ENCODE measurements around the gene PTPRM. TPM values are rescaled to one million over a fixed set of nuclear protein-coding genes. Genes with fewer than 3 reads are reported as not detected.

Gene PTPRM
- total and polyA plus RNA-seq, 2 of the 4 experiments (the other 2 are of a cell fraction) = 28.3 to 51.2 TPM

- no TSS peak for BruUV-seq (replicated peaks)
- no peak overlapping the region for H4K8ac ChIP-seq (ENCODE audit: low read depth in 2 of 2, low read length in 2 of 2)
- dilution Hi-C loops (cut with HindIII; ENCODE audit: low sequenced_read_pairs, unreplicated experiment) (no loop called here), intact Hi-C loops (cut with micrococcal nuclease) (no loop called here), in situ Hi-C loops (cut with MboI; ENCODE audit: low sequenced_read_pairs) (no loop called here)
- H3K27ac ChIP-seq (ENCODE audit: insufficient read depth, low read length) = no peak overlapping the region
- H2BK15ac ChIP-seq (ENCODE audit: low read depth, low read length) = no peak overlapping the region
- POLR2A ChIA-PET (ENCODE audit: unreplicated experiment) = no interaction called here
- no peak overlapping the region for H3K18ac ChIP-seq (ENCODE audit: low read depth, low read length)
- H3K56ac ChIP-seq (ENCODE audit: extremely low read depth, insufficient read depth, low read length) = no peak overlapping the region
- TF ChIP-seq POLR2A (IDR thresholded peaks at IDR 0.05; ENCODE audit: low read depth, low read length) (no peak), MAZ (IDR thresholded peaks at IDR 0.05; ENCODE audit: borderline replicate concordance, low read depth, low read length) (no peak), BHLHE40 (IDR thresholded peaks at IDR 0.05; ENCODE audit: low read depth, low read length) (no peak)
- peaks cover 2% of the 10 kb centered on the region; the same call in 1 of the 2 replicates for H3K27me3 ChIP-seq (ENCODE audit: control insufficient read depth, insufficient read depth, low read length)
- no peak overlapping the region for H4K5ac ChIP-seq (ENCODE audit: low read depth, low read length)
- no peaks in the 10 kb centered on the region for H3K4me1 ChIP-seq (ENCODE audit: control insufficient read depth, insufficient read depth, low read length)
- no peak overlapping the region for H2BK20ac ChIP-seq (ENCODE audit: low read depth, low read length)
- no peak overlapping the region for H2AK9ac ChIP-seq (replicated peaks; ENCODE audit: low read depth, low read length, poor library complexity)
- CTCF ChIA-PET = no interaction called here
- peaks cover 6% of the 10 kb centered on the region for H3K9me3 ChIP-seq (ENCODE audit: control insufficient read depth, insufficient read depth, low read length)
- H2AFZ ChIP-seq (replicated peaks; ENCODE audit: low read length, poor library complexity) = no peak overlapping the region
- no peak overlapping the region for H4K91ac ChIP-seq (ENCODE audit: insufficient read depth, low read depth, low read length)
- no peak for DNase-seq
- H2BK120ac ChIP-seq (ENCODE audit: low read depth, low read length) = no peak overlapping the region
- no peak overlapping the region for H2BK5ac ChIP-seq (ENCODE audit: low read depth, low read length, poor library complexity, severe bottlenecking)
- no peak for ATAC-seq (ENCODE audit: low read depth)
- H3K4me3 ChIP-seq (ENCODE audit: insufficient read depth, low read depth, low read length) = no peak overlapping the region
- 0 out of 2 replicates have a peak, but pooled peaks cover 2% of the 10 kb centered on the region for H3K9me1 ChIP-seq (ENCODE audit: insufficient read depth, low read length)
- no peak overlapping the region for H3K14ac ChIP-seq (replicated peaks; ENCODE audit: low read depth, low read length)
- no peaks in the 10 kb centered on the region for H4K20me1 ChIP-seq (ENCODE audit: insufficient read depth, low read length)
- H3K23ac ChIP-seq (ENCODE audit: low read depth, low read length) = no peak overlapping the region
- H3K36me3 ChIP-seq (ENCODE audit: control insufficient read depth, insufficient read depth, low read length) = peaks cover 4% of the 10 kb centered on the region; the same call in 1 of the 2 replicates
- no peaks in the 10 kb centered on the region for H3K79me1 ChIP-seq (ENCODE audit: low read depth in 1 of 2, low read length in 2 of 2)
- no peak overlapping the region for H3K4ac ChIP-seq (ENCODE audit: low read depth, low read length)
- no peak overlapping the region for H3K4me2 ChIP-seq (ENCODE audit: low read depth, low read length)
- no peak overlapping the region for H2AK5ac ChIP-seq (ENCODE audit: low read depth, low read length)
- no peak overlapping the region for H3K9ac ChIP-seq (ENCODE audit: low read depth, low read length)
Observed at GRCh38 chr18:8411492-8411891, 844.4 kb downstream of the PTPRM start.
